IPS-11a (cell line): ENCODE data around the gene ATF7IP.
A peak's percentile ranks its signal among the peaks of the same experiment; 100 is the strongest.
"Not testable (repeated sequence)": the region's sequence is repeated elsewhere in the genome, so short reads cannot be mapped to it uniquely, and the experiment has no call there.

Experiments used
- H3K4me3 ChIP-seq: one replicate; pipeline ENCODE4 v1.5.1; 2013; ENCODE audit warnings: low read depth, low read length, control low read depth

Gene ATF7IP

GRCh38 chr12:14365294-14366208 lies at the start of gene ATF7IP:
ATF7IP (plus strand) TSS chr12:14365682; CDS start chr12:14423916, 58,234 bp downstream.
- peak within 1 kb of the TSS; percentile 77 for H3K4me3 ChIP-seq

- no peak overlapping the region for H3K4me3 ChIP-seq
These were observed 47.9 kb upstream of the ATF7IP start for GRCh38 chr12:14317362-14318146.

GRCh38 chr12:14319704-14320427 lies 45.6 kb upstream of the ATF7IP start:
- not testable (repeated sequence) for H3K4me3 ChIP-seq

GRCh38 chr12:14322403-14322802 lies 43.1 kb upstream of the ATF7IP start:
- no peak overlapping the region for H3K4me3 ChIP-seq

- no peak overlapping the region for H3K4me3 ChIP-seq
These were observed 39.7 kb upstream of the ATF7IP start for GRCh38 chr12:14325716-14326343.

GRCh38 chr12:14326699-14327098 lies 38.8 kb upstream of the ATF7IP start:
- no peak overlapping the region for H3K4me3 ChIP-seq

- H3K4me3 ChIP-seq = no peak overlapping the region
These were observed 37.8 kb upstream of the ATF7IP start for GRCh38 chr12:14327711-14328110.

GRCh38 chr12:14332482-14332881 lies 33.0 kb upstream of the ATF7IP start:
- no peak overlapping the region for H3K4me3 ChIP-seq

- no peak overlapping the region for H3K4me3 ChIP-seq
These were observed 25.1 kb upstream of the ATF7IP start for GRCh38 chr12:14340371-14340770.

- H3K4me3 ChIP-seq = not testable (repeated sequence)
These were observed 14.0 kb upstream of the ATF7IP start for GRCh38 chr12:14351524-14351923.

GRCh38 chr12:14352066-14352465 lies 13.4 kb upstream of the ATF7IP start:
- not testable (repeated sequence) for H3K4me3 ChIP-seq

GRCh38 chr12:14354665-14355064 lies 10.8 kb upstream of the ATF7IP start:
- not testable (repeated sequence) for H3K4me3 ChIP-seq

- H3K4me3 ChIP-seq = no peak overlapping the region
These were observed 9.3 kb upstream of the ATF7IP start for GRCh38 chr12:14356147-14356546.

GRCh38 chr12:14357486-14357885 lies 8.0 kb upstream of the ATF7IP start:
- H3K4me3 ChIP-seq = no peak overlapping the region

GRCh38 chr12:14362352-14362751 lies 3.1 kb upstream of the ATF7IP start:
- H3K4me3 ChIP-seq = no peak overlapping the region

- H3K4me3 ChIP-seq = no peak overlapping the region
These were observed 755 bp upstream of the ATF7IP start for GRCh38 chr12:14364583-14365271.

GRCh38 chr12:14366209-14367039 lies 942 bp downstream of the ATF7IP start:
- H3K4me3 ChIP-seq = peak overlapping the region; percentile 77

- peak overlapping the region; percentile 77 for H3K4me3 ChIP-seq
These were observed 1.7 kb downstream of the ATF7IP start for GRCh38 chr12:14367040-14367661.

GRCh38 chr12:14369311-14369710 lies 3.8 kb downstream of the ATF7IP start:
- H3K4me3 ChIP-seq = no peak overlapping the region
